Right lung (tissue), 5 donors: ENCODE data around the gene CSTPP1. TPM values are rescaled to one million over a fixed set of nuclear protein-coding genes. Genes with fewer than 3 reads are reported as not detected.
"Not testable (repeated sequence)": the region's sequence is repeated elsewhere in the genome, so short reads cannot be mapped to it uniquely, and the experiment has no call there.

Experiments used
- DNase-seq, 2 donors: peaks; one replicate each; pipeline ENCODE4 v3.0.0-alpha.2; 2013
- polyA plus RNA-seq, 5 donors: library from polyadenylated mRNA; unstranded; fragments of 120-200 nt; gene quantifications; one replicate each; pipeline versions ENCODE4 v1.2.1 to v1.2.3, GENCODE V29; 2013; ENCODE audit warnings: inconsistent platforms in 1 of 5, low replicate concordance in 1 of 5; ENCODE audit not compliant: insufficient read length in 5 of 5, insufficient read depth in 1 of 5

Gene CSTPP1
- polyA plus RNA-seq, 5 donors = 43.7 to 52.7 (median 50.9) TPM

GRCh38 chr11:47177846-47178245 is 241.3 kb downstream of the CSTPP1 start:
- no peak for DNase-seq

- DNase-seq = no peak
These were observed 241.8 kb downstream of the CSTPP1 start for GRCh38 chr11:47178316-47178715.

- DNase-seq = no peak
These were observed 242.4 kb downstream of the CSTPP1 start for GRCh38 chr11:47178737-47179654.

GRCh38 chr11:47179655-47179991 is 243.1 kb downstream of the CSTPP1 start:
- DNase-seq = no peak

- DNase-seq = no peak
These were observed 243.6 kb downstream of the CSTPP1 start for GRCh38 chr11:47180006-47180787.

GRCh38 chr11:47181271-47181670 is 244.7 kb downstream of the CSTPP1 start:
- DNase-seq = no peak

GRCh38 chr11:47182380-47182779 is 245.8 kb downstream of the CSTPP1 start:
- no peak for DNase-seq

- DNase-seq = no peak
These were observed 246.7 kb downstream of the CSTPP1 start for GRCh38 chr11:47183031-47183856.

- DNase-seq = no peak
These were observed 247.4 kb downstream of the CSTPP1 start for GRCh38 chr11:47183969-47184368.

GRCh38 chr11:47184711-47185304 is 248.2 kb downstream of the CSTPP1 start:
- no peak for DNase-seq

- peak; percentile 62 to 67 for DNase-seq
These were observed 248.9 kb downstream of the CSTPP1 start for GRCh38 chr11:47185305-47186075.

- peak; percentile 46 to 61 for DNase-seq
These were observed 249.6 kb downstream of the CSTPP1 start, which contains the start of gene PACSIN3 for GRCh38 chr11:47186076-47186699. Gene PACSIN3 (minus strand): TSS chr11:47186434. CDS start chr11:47182727, 3,707 bp downstream.

- peak; percentile 40 to 50 for DNase-seq
These were observed 250.4 kb downstream of the CSTPP1 start for GRCh38 chr11:47186700-47187695.

GRCh38 chr11:47187723-47188122 is 251.2 kb downstream of the CSTPP1 start:
- DNase-seq = no peak

GRCh38 chr11:47188259-47188658 is 251.7 kb downstream of the CSTPP1 start:
- no peak for DNase-seq

GRCh38 chr11:47189100-47189834 is 252.7 kb downstream of the CSTPP1 start:
- DNase-seq = peak in 1 of 2 donors; percentile 32

- DNase-seq = not testable (repeated sequence)
These were observed 254.6 kb downstream of the CSTPP1 start for GRCh38 chr11:47191137-47191536.

GRCh38 chr11:47192111-47192510 is 255.6 kb downstream of the CSTPP1 start:
- DNase-seq = no peak
